Measurements from ENCODE around the gene MARCHF9. TPM values are rescaled to one million over a fixed set of nuclear protein-coding genes. Genes with fewer than 3 reads are reported as not detected.
"Not testable (repeated sequence)": the region's sequence is repeated elsewhere in the genome, so short reads cannot be mapped to it uniquely, and the experiment has no call there.

Gene MARCHF9
- total RNA-seq, 3 donors from 2014 or later (not counting 1 experiment from before 2014, with no cell fraction given) = 25.4 to 28.4 (median 26.0) TPM

GRCh38 chr12:57718641-57719528, 36.0 kb upstream of the MARCHF9 start:
- Histone ChIP-seq H3K4me1 (ENCODE audit: control insufficient read depth, insufficient read depth, low read length) (no peaks in the 10 kb centered on the region), H3K36me3 (ENCODE audit: control insufficient read depth, insufficient read depth, low read length) (peaks cover 67% of the 10 kb centered on the region), H3K9me3 (ENCODE audit: control insufficient read depth, insufficient read depth, low read length) (no peaks in the 10 kb centered on the region), H3K4me3 (ENCODE audit: low read length) (no peak overlapping the region), H3K27me3 (ENCODE audit: control insufficient read depth, insufficient read depth, low read length) (no peaks in the 10 kb centered on the region), H3K27ac (ENCODE audit: low read length) (no peak overlapping the region)
- H3K27me3 Mint-ChIP-seq (ENCODE audit: low read depth in 2 of 2) = no peaks in the 10 kb centered on the region
- TF ChIP-seq, protein P1, sequence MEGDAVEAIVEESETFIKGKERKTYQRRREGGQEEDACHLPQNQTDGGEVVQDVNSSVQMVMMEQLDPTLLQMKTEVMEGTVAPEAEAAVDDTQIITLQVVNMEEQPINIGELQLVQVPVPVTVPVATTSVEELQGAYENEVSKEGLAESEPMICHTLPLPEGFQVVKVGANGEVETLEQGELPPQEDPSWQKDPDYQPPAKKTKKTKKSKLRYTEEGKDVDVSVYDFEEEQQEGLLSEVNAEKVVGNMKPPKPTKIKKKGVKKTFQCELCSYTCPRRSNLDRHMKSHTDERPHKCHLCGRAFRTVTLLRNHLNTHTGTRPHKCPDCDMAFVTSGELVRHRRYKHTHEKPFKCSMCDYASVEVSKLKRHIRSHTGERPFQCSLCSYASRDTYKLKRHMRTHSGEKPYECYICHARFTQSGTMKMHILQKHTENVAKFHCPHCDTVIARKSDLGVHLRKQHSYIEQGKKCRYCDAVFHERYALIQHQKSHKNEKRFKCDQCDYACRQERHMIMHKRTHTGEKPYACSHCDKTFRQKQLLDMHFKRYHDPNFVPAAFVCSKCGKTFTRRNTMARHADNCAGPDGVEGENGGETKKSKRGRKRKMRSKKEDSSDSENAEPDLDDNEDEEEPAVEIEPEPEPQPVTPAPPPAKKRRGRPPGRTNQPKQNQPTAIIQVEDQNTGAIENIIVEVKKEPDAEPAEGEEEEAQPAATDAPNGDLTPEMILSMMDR (IDR thresholded peaks at IDR 0.05) = no peak
- intact Hi-C loops (cut with micrococcal nuclease) = no loop called here
- DNase-seq (no peak), ATAC-seq (no peak)
- peak overlapping the region; percentile 4 to 69 for H3K27ac Mint-ChIP-seq
- H3K36me3 Mint-ChIP-seq = peaks cover 9% of the 10 kb centered on the region
- H3K9me3 Mint-ChIP-seq = no peaks in the 10 kb centered on the region
- H3K4me3 Mint-ChIP-seq = no peak overlapping the region
- H3K4me1 Mint-ChIP-seq = peaks cover 6 to 8% of the 10 kb centered on the region in 2 donors
- 97% methylated on average over 15 of the region's 15 CpGs for WGBS (ENCODE audit: insufficient coverage)

DNA sequence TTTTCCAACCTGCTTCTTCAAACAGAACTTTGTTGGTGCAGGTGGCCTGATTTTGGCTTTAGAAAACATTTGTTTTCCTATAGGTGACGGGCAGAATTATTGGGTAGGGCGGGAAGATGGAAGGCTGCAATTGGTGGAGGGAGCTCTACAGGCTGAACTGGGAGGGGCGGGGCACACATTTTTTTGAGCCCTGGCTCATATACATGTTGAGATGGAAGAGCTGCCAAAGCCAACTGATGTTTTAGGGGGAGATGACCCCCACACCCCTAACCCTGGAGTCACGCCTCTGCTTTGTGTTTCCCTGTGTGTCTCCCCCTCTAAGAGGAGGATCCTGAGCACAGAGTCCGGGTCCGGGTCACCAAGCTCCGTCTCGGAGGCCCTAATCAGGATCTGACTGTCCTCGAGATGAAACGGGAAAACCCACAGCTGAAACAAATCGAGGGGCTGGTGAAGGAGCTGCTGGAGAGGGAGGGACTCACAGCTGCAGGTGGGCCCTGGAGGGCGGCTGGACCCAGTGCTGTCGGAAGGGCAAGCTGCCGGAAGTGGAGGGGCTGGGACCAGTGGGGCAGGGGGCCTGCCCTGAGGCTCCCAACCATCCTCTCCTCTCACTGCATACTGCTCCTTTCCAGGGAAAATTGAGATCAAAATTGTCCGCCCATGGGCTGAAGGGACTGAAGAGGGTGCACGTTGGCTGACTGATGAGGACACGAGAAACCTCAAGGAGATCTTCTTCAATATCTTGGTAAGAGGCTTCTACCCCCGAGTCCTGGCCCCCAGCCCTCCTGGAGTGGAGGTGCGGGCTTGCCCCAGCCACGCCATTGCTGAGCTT, 34.9 kb upstream of the MARCHF9 start:
- H3K9me3 ChIP-seq (ENCODE audit: control insufficient read depth, insufficient read depth, low read length) = no peaks in the 10 kb centered on the region
- no peak overlapping the region for H3K27ac ChIP-seq (ENCODE audit: low read length)
- H3K4me1 ChIP-seq (ENCODE audit: control insufficient read depth, insufficient read depth, low read length) = peaks cover 3% of the 10 kb centered on the region
- no peak overlapping the region for H3K4me3 ChIP-seq (ENCODE audit: low read length)
- DNase-seq (no peak), ATAC-seq (no peak)
- intact Hi-C loops (cut with micrococcal nuclease) = no loop called here
- peak overlapping the region; percentile 4 to 69 for H3K27ac Mint-ChIP-seq
- WGBS (ENCODE audit: insufficient coverage) = 94% methylated on average over 20 of the region's 20 CpGs
- TF ChIP-seq, protein P1 (IDR thresholded peaks at IDR 0.05) = no peak
- H3K36me3 Mint-ChIP-seq = peaks cover 9% of the 10 kb centered on the region
- no peaks in the 10 kb centered on the region for H3K9me3 Mint-ChIP-seq
- peaks cover 63% of the 10 kb centered on the region for H3K36me3 ChIP-seq (ENCODE audit: control insufficient read depth, insufficient read depth, low read length)
- no peaks in the 10 kb centered on the region for H3K27me3 Mint-ChIP-seq (ENCODE audit: low read depth in 2 of 2)
- peaks cover 12 to 16% of the 10 kb centered on the region in 2 donors for H3K4me1 Mint-ChIP-seq
- no peak overlapping the region for H3K4me3 Mint-ChIP-seq
- H3K27me3 ChIP-seq (ENCODE audit: control insufficient read depth, insufficient read depth, low read length) = no peaks in the 10 kb centered on the region

GRCh38 chr12:57720606-57721595, 34.0 kb upstream of the MARCHF9 start:
- H3K9me3 Mint-ChIP-seq = no peaks in the 10 kb centered on the region
- peaks cover 6% of the 10 kb centered on the region for H3K4me1 ChIP-seq (ENCODE audit: control insufficient read depth, insufficient read depth, low read length)
- intact Hi-C loops (cut with micrococcal nuclease) = no loop called here

GRCh38 chr12:57721846-57722608, 32.9 kb upstream of the MARCHF9 start:
- Mint-ChIP-seq H3K27ac (peak overlapping the region; percentile 18 to 61), H3K4me1 (peaks cover 17 to 19% of the 10 kb centered on the region in 2 donors)
- H3K27me3 Mint-ChIP-seq (ENCODE audit: low read depth in 2 of 2); ATAC-seq; DNase-seq; H3K36me3 Mint-ChIP-seq; H3K27me3 ChIP-seq (ENCODE audit: control insufficient read depth, insufficient read depth, low read length); H3K27ac ChIP-seq (ENCODE audit: low read length); H3K9me3 ChIP-seq (ENCODE audit: control insufficient read depth, insufficient read depth, low read length); H3K4me3 Mint-ChIP-seq; H3K4me1 ChIP-seq (ENCODE audit: control insufficient read depth, insufficient read depth, low read length); H3K9me3 Mint-ChIP-seq; intact Hi-C loops (cut with micrococcal nuclease); H3K4me3 ChIP-seq (ENCODE audit: low read length): not testable (repeated sequence)
- peaks cover 55% of the 10 kb centered on the region for H3K36me3 ChIP-seq (ENCODE audit: control insufficient read depth, insufficient read depth, low read length)
- 97% methylated on average over 16 of the region's 16 CpGs for WGBS (ENCODE audit: insufficient coverage)

More at GRCh38 chr12:57720606-57721595, 34.0 kb upstream of the MARCHF9 start:
- TF ChIP-seq, protein P1 (IDR thresholded peaks at IDR 0.05) = no peak
- H3K36me3 Mint-ChIP-seq = peaks cover 9% of the 10 kb centered on the region
- H3K27ac Mint-ChIP-seq = peak overlapping the region; percentile 61 to 69
- H3K27me3 ChIP-seq (ENCODE audit: control insufficient read depth, insufficient read depth, low read length) = no peaks in the 10 kb centered on the region
- no peaks in the 10 kb centered on the region for H3K27me3 Mint-ChIP-seq (ENCODE audit: low read depth in 2 of 2)
- ATAC-seq (no peak), DNase-seq (no peak)
- H3K36me3 ChIP-seq (ENCODE audit: control insufficient read depth, insufficient read depth, low read length) = peaks cover 59% of the 10 kb centered on the region
- H3K27ac ChIP-seq (ENCODE audit: low read length) = no peak overlapping the region
- H3K4me1 Mint-ChIP-seq = peaks cover 15 to 17% of the 10 kb centered on the region in 2 donors
- 95% methylated on average over 11 of the region's 11 CpGs for WGBS (ENCODE audit: insufficient coverage)
- H3K4me3 Mint-ChIP-seq = no peak overlapping the region
- H3K9me3 ChIP-seq (ENCODE audit: control insufficient read depth, insufficient read depth, low read length) = no peaks in the 10 kb centered on the region
- H3K4me3 ChIP-seq (ENCODE audit: low read length) = no peak overlapping the region
